Panc1 (cell line): Measurements from ENCODE around the gene MBD5. TPM values are rescaled to one million over a fixed set of nuclear protein-coding genes. Genes with fewer than 3 reads are reported as not detected.

ENCODE experiments used
- ATAC-seq: fragments of 200-7000 bp; cut with Tn5 transposase; 2 replicates; pipeline ENCODE4 v1.9.1; 2020; ENCODE audit warnings: mild to moderate bottlenecking, moderate library complexity
- BruUV-seq: library from RNA; stranded (reverse); fragments of 400-500 nt; replicated peaks from 2 replicates; lab custom pipeline; 2021; lab: Mats Ljungman, UMichigan
- CTCF ChIA-PET: fragments of 300-600 bp; sonication (Branson Sonifier 250); formaldehyde crosslinking; loops from one replicate; lab custom pipeline; 2022; ENCODE audit warnings: antibody characterized with exemption; lab: Charles Lee
- POLR2A ChIA-PET: fragments of 300-600 bp; sonication (Branson Sonifier 250); formaldehyde crosslinking; loops from one replicate; lab custom pipeline; 2022; ENCODE audit warnings: antibody characterized with exemption; lab: Charles Lee
- DNase-seq: peaks from one replicate; pipeline ENCODE4 v3.0.0-alpha.2; 2010; ENCODE audit warnings: low read depth, low spot score
- H3K27ac ChIP-seq: 2 replicates; pipeline ENCODE4 v1.5.1; 2011; ENCODE audit warnings: mild to moderate bottlenecking, low read length, inconsistent platforms
- H3K27me3 ChIP-seq: fragments of 200-500 bp; sonication (Bioruptor generic); 2 replicates; pipeline ENCODE4 v1.6.0; 2014; ENCODE audit warnings: low read length, inconsistent platforms; ENCODE audit not compliant: control insufficient read depth, insufficient read depth
- H3K36me3 ChIP-seq: fragments of 200-500 bp; sonication (Bioruptor generic); 2 replicates; pipeline ENCODE4 v1.5.1; 2014; ENCODE audit warnings: inconsistent platforms, mild to moderate bottlenecking, low read length, moderate library complexity; ENCODE audit not compliant: control insufficient read depth, insufficient read depth
- H3K4me1 ChIP-seq: 2 replicates; pipeline ENCODE4 v1.5.1; 2011; ENCODE audit warnings: inconsistent platforms, mild to moderate bottlenecking, low read length, moderate library complexity; ENCODE audit not compliant: control insufficient read depth, insufficient read depth
- H3K4me3 ChIP-seq, 2 experiments: 2 replicates each; pipeline ENCODE4 v1.5.1; 2011 to 2012; ENCODE audit warnings: low read depth in 2 of 2, low read length in 2 of 2, mild to moderate bottlenecking in 2 of 2, inconsistent platforms in 1 of 2, moderate library complexity in 1 of 2
- H3K9me3 ChIP-seq: fragments of 200-500 bp; sonication (Bioruptor generic); 2 replicates; pipeline ENCODE4 v1.5.1; 2014; ENCODE audit warnings: low read depth, mild to moderate bottlenecking, inconsistent platforms, low read length, moderate library complexity; ENCODE audit not compliant: control insufficient read depth, insufficient read depth
- POLR2AphosphoS5 ChIP-seq: IDR thresholded peaks from 2 replicates; pipeline ENCODE4 v1.6.1; 2012; ENCODE audit warnings: mild to moderate bottlenecking, low read depth, low read length, moderate library complexity
- SIN3A ChIP-seq: IDR thresholded peaks from 2 replicates; pipeline ENCODE4 v1.6.1; 2012; ENCODE audit warnings: low read depth, mild to moderate bottlenecking, low read length, moderate library complexity, borderline replicate concordance; ENCODE audit not compliant: insufficient read depth
- TCF7L2 ChIP-seq: IDR thresholded peaks from 2 replicates; pipeline ENCODE4 v1.6.1; 2011; ENCODE audit warnings: mild to moderate bottlenecking, low read depth, low read length, inconsistent platforms
- in situ Hi-C: cut with HindIII; loops from 2 replicates; pipeline ENCODE4 v1.10.0; 2016; ENCODE audit warnings: low sequenced_read_pairs, low pct_unique_long_range_greater_than_20kb
- intact Hi-C: fragments of 100-400 bp; cut with micrococcal nuclease; formaldehyde crosslinking; loops from one replicate; pipeline ENCODE4 v1.10.0; 2022; ENCODE audit not compliant: unreplicated experiment
- total RNA-seq: library from RNA; stranded (reverse); gene quantifications from one replicate; pipeline ENCODE4 v1.2.1, GENCODE V29; 2021; ENCODE audit not compliant: unreplicated experiment
- TF ChIP-seq, protein P1 (sequence below): fragments of 450-650 bp; IDR thresholded peaks from 2 replicates; pipeline ENCODE4 v1.5.1; 2017; ENCODE audit warnings: mild to moderate bottlenecking
- TF ChIP-seq, protein P2 (sequence below), 2 experiments: IDR thresholded peaks; 2 replicates each; pipeline ENCODE4 v1.6.1; 2011 to 2012; ENCODE audit warnings: low read depth in 2 of 2, control low read depth in 1 of 2, low read length in 1 of 2, mild to moderate bottlenecking in 1 of 2, moderate library complexity in 1 of 2; ENCODE audit not compliant: insufficient read depth in 1 of 2

The MBD5 gene
- total RNA-seq, 1 experiment from 2014 or later = 40.2 TPM

DNA sequence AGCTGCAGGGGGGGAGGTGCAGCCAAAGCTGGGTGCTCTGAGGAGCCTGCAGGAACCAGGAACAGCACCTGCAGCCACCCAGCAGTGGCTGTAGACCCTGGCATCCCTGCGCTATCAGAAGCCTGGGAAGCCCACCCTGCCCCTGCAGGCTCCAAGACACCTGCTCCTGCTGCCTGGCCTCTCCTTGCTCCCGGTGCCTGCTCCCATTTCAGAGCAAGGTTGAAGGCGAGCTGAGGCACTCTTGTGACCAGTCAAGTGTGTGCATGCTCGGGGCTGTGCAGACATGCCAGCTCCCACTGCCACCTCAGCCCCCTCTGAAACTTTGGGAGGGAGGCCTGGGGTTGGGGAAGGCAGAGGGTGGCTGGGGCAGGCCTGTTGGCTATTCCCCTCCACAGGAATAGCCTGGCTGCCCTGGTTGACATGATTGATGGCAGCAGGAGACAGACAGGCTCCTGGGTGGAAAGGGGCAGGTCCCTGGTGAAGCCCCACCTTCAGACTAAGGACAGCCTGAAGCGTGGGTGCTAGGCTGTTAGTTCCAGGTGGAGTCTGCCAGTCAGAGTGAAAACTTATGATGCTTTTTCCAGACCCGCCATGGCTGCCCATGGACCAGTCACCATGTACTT lies 151.4 kb downstream of the MBD5 start:
- ATAC-seq = no peak
- Histone ChIP-seq H3K9me3 (no peaks in the 10 kb centered on the region), H3K4me1 (no peaks in the 10 kb centered on the region), H3K27ac (no peak overlapping the region), H3K36me3 (no peaks in the 10 kb centered on the region), H3K27me3 (no peaks in the 10 kb centered on the region), H3K4me3 (no peak overlapping the region)
- in situ Hi-C loops = no loop called here
- ChIA-PET CTCF (no interaction called here), POLR2A (interaction anchor here (0.6 kb wide), 1 partner anchor 41 kb away, joined by 11 read pairs; no protein-coding TSS in a partner anchor)
- no peak for TF ChIP-seq POLR2AphosphoS5
- TF ChIP-seq, protein P1, sequence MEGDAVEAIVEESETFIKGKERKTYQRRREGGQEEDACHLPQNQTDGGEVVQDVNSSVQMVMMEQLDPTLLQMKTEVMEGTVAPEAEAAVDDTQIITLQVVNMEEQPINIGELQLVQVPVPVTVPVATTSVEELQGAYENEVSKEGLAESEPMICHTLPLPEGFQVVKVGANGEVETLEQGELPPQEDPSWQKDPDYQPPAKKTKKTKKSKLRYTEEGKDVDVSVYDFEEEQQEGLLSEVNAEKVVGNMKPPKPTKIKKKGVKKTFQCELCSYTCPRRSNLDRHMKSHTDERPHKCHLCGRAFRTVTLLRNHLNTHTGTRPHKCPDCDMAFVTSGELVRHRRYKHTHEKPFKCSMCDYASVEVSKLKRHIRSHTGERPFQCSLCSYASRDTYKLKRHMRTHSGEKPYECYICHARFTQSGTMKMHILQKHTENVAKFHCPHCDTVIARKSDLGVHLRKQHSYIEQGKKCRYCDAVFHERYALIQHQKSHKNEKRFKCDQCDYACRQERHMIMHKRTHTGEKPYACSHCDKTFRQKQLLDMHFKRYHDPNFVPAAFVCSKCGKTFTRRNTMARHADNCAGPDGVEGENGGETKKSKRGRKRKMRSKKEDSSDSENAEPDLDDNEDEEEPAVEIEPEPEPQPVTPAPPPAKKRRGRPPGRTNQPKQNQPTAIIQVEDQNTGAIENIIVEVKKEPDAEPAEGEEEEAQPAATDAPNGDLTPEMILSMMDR = no peak
- no peak for TF ChIP-seq TCF7L2
- TF ChIP-seq SIN3A = no peak
- TF ChIP-seq, protein P2, sequence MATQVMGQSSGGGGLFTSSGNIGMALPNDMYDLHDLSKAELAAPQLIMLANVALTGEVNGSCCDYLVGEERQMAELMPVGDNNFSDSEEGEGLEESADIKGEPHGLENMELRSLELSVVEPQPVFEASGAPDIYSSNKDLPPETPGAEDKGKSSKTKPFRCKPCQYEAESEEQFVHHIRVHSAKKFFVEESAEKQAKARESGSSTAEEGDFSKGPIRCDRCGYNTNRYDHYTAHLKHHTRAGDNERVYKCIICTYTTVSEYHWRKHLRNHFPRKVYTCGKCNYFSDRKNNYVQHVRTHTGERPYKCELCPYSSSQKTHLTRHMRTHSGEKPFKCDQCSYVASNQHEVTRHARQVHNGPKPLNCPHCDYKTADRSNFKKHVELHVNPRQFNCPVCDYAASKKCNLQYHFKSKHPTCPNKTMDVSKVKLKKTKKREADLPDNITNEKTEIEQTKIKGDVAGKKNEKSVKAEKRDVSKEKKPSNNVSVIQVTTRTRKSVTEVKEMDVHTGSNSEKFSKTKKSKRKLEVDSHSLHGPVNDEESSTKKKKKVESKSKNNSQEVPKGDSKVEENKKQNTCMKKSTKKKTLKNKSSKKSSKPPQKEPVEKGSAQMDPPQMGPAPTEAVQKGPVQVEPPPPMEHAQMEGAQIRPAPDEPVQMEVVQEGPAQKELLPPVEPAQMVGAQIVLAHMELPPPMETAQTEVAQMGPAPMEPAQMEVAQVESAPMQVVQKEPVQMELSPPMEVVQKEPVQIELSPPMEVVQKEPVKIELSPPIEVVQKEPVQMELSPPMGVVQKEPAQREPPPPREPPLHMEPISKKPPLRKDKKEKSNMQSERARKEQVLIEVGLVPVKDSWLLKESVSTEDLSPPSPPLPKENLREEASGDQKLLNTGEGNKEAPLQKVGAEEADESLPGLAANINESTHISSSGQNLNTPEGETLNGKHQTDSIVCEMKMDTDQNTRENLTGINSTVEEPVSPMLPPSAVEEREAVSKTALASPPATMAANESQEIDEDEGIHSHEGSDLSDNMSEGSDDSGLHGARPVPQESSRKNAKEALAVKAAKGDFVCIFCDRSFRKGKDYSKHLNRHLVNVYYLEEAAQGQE (IDR thresholded peaks at IDR 0.05; ENCODE audit: insufficient read depth in 1 of 2, low read depth in 2 of 2, low read length in 1 of 2) = no peak
- no TSS peak for BruUV-seq
- no peak for DNase-seq
- intact Hi-C loops = no loop called here

DNA sequence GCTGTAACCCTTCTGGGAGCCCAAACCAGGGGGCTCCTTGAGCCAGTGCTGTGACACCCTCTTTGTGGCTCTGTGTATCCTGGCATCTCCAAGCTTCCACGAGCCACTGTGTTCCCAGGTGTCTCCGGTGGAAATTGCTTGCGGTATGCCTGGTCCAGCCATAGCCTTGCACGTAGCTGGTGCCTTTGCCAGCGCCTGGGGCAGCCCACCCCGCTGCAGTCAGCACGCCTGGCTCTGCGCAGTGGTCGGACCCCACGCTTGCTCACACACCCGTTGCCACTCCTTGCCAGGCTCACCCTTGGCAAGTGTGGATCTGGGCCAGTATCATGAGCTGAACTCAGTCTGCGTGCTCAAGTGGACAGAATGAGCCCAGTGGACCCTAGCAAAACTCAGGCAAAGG lies 152.3 kb downstream of the MBD5 start:
- in situ Hi-C loops (no loop called here), intact Hi-C loops (no loop called here)
- Histone ChIP-seq H3K36me3 (no peaks in the 10 kb centered on the region), H3K27me3 (no peaks in the 10 kb centered on the region), H3K4me1 (no peaks in the 10 kb centered on the region), H3K4me3 (no peak overlapping the region), H3K27ac (no peak overlapping the region), H3K9me3 (no peaks in the 10 kb centered on the region)
- ChIA-PET POLR2A (no interaction called here), CTCF (no interaction called here)
- DNase-seq (no peak), ATAC-seq (no peak)
- TF ChIP-seq TCF7L2 = no peak
- TF ChIP-seq SIN3A = no peak
- TF ChIP-seq POLR2AphosphoS5 = no peak
- TF ChIP-seq, protein P1 = no peak
- TF ChIP-seq, protein P2 (IDR thresholded peaks at IDR 0.05; ENCODE audit: insufficient read depth in 1 of 2, low read depth in 2 of 2, low read length in 1 of 2) = no peak
- no TSS peak for BruUV-seq
